Measurements from ENCODE around the gene KRT82.

The KRT82 gene

DNA sequence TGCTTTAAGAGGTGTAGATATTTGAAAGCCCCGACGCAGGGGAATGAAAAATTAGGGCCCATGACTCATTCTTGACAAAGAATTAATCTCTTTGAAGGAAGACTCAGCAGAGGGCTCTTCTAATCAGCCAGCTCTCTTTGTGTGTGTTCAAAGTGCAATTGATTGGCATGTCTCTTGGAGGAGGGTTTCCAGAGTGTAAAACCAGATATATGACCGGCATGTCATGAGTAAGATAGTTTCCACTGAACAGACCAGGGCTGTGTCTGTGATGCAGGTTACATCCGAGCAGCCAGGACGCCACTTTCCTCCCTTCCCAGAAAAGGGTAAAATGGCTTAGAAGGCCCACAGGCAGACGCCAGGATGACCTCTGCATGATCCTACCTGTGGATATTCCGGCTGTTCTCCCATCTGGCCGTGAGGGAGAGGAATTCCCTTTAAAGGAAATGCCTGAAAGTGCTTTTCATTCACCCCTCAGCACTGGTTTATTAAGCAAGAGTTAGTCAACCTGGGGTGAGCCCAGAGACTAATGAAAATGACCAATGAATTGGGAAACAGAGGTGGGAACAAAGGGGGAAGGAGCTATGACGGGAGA is 35.3 kb upstream of the KRT82 start:
- TF ChIP-seq, protein P1, sequence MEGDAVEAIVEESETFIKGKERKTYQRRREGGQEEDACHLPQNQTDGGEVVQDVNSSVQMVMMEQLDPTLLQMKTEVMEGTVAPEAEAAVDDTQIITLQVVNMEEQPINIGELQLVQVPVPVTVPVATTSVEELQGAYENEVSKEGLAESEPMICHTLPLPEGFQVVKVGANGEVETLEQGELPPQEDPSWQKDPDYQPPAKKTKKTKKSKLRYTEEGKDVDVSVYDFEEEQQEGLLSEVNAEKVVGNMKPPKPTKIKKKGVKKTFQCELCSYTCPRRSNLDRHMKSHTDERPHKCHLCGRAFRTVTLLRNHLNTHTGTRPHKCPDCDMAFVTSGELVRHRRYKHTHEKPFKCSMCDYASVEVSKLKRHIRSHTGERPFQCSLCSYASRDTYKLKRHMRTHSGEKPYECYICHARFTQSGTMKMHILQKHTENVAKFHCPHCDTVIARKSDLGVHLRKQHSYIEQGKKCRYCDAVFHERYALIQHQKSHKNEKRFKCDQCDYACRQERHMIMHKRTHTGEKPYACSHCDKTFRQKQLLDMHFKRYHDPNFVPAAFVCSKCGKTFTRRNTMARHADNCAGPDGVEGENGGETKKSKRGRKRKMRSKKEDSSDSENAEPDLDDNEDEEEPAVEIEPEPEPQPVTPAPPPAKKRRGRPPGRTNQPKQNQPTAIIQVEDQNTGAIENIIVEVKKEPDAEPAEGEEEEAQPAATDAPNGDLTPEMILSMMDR (IDR thresholded peaks at IDR 0.05; ENCODE audit: low read depth, low read length), result no peak
- H3K36me3 ChIP-seq, result no peaks in the 10 kb centered on the region
- H3K4me1 ChIP-seq, result no peaks in the 10 kb centered on the region
- no peaks in the 10 kb centered on the region for H3K9me3 ChIP-seq
- no peak for DNase-seq
- peaks cover 15% of the 10 kb centered on the region for H3K27me3 ChIP-seq
- H3K4me3 ChIP-seq (ENCODE audit: low read depth, low read length), result no peak overlapping the region

DNA sequence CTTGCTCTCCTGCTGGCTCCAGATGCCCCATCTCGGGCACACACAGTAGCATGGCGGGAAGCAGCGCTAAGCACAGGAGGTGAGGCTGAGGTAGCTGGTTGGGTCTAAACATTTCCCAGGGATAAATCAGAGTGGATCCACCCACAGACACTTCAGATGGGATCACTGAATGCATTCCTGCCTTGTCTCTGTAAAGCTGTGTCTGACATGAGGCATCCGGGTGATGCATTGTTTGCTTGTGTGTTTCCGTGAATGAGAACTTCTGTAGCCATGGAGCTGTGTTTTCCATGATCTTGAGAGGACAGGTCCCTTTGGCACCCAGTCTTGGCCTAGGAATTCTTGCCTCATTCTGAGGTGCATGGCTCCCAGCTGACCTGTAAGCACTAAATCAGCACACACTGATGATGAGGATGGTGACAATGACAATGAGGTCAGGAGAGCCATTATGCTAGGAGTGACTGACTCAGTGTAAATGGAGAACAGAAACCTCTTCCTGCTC is 34.7 kb upstream of the KRT82 start:
- no peaks in the 10 kb centered on the region for H3K9me3 ChIP-seq
- TF ChIP-seq, protein P1 (IDR thresholded peaks at IDR 0.05; ENCODE audit: low read depth, low read length), result no peak

DNA sequence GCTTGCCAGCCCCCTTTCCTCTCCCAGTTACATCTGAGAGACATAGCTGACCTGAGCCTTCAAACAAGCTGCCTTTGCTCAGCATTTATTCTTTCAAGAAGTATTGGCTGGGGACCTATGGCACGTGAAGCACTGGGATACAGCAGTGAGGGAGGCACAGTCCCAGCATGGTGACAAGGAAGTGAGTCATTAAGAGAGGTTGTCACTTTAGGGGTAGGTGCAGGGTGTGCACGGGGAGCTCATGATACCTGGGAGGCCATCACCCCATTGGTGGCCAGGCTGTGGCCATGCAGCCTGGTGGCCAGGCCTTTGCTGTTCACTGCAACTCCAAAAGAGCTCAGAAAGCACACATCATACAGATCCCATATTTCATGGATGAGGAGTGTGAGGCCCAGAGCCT is 33.7 kb upstream of the KRT82 start:
- Histone ChIP-seq H3K27me3 (peaks cover 15% of the 10 kb centered on the region), H3K9me3 (no peaks in the 10 kb centered on the region), H3K4me3 (ENCODE audit: low read depth, low read length) (no peak overlapping the region), H3K4me1 (no peaks in the 10 kb centered on the region), H3K36me3 (no peaks in the 10 kb centered on the region)
- DNase-seq, result no peak
- TF ChIP-seq, protein P1 (IDR thresholded peaks at IDR 0.05; ENCODE audit: low read depth, low read length), result no peak

More for the DNA sequence above, 34.7 kb upstream of the KRT82 start:
- Histone ChIP-seq H3K36me3 (no peaks in the 10 kb centered on the region), H3K27me3 (peaks cover 15% of the 10 kb centered on the region), H3K4me1 (no peaks in the 10 kb centered on the region), H3K4me3 (ENCODE audit: low read depth, low read length) (no peak overlapping the region)
- DNase-seq, result no peak

DNA sequence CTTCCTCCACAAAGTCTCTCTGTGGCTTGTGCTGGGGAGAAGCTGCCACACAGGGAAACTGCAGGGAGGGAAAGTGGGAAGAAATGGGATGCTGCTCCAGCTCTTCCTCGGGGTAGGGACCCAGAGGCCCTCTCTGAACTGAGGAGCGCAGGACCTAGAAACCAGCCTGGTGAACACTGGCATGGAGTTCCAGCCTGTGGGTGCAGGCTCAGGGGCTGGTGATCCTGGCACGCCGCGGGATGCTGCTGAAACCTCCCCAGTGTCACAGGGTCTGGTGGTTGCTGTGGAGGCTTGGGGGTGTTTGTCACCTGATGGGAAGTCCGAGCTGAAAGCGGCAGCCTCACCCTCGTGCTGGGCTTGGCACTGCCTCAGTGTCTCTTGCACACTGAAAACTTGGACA is 33.3 kb upstream of the KRT82 start:
- Histone ChIP-seq H3K4me1 (no peaks in the 10 kb centered on the region), H3K36me3 (no peaks in the 10 kb centered on the region), H3K4me3 (ENCODE audit: low read depth, low read length) (no peak overlapping the region), H3K27me3 (peaks cover 17% of the 10 kb centered on the region), H3K9me3 (no peaks in the 10 kb centered on the region)
- no peak for DNase-seq
- TF ChIP-seq, protein P1 (IDR thresholded peaks at IDR 0.05; ENCODE audit: low read depth, low read length), result no peak

DNA sequence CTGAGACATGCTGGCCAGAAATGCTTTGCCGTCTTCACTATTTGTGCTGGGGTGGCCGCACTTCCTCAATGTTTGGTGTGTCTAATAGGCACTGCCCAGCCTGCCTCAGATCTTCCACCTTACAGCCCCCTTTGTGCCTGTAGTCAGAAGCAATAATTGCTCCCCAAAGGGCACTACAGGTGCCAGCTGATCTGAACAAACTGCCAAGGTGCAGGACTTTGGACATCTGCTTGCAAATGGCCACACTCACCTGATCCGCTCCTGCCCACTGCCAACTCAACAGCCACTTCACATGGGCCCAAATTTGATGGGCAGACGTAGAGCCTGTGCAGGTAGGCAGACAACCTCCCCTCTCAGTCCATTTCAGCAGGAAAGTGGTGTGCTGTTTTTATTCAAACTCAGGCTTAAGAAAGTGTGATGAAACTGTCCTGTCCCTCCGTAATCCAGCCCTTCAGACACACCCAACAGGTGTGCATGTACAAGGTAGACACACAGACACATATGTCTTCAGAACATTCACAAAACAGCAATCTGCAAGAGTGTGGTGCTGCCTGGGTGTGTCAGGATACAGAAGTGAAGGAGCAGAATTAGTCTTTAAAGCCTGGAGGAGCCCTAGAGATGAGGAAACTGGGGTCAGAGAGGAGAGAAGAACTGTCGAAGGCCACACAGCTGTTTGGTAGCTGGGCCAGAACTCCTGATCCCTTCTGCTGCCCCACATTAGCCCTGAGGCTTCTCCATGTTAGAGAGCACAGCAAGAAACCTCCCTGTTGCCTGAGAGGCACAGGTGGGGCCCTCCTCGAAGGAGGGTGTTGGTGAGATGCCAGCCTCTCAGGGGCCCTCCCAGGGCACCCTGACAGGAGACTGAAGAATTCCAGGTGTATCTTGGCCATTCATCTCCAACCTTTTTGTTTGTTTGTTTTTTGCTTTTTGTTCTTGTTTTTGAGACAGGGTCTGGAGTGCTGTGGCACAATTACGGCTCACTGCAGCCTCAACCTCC is 32.5 kb upstream of the KRT82 start:
- Histone ChIP-seq H3K36me3 (no peaks in the 10 kb centered on the region), H3K27me3 (peaks cover 25% of the 10 kb centered on the region), H3K4me1 (no peaks in the 10 kb centered on the region), H3K4me3 (ENCODE audit: low read depth, low read length) (no peak overlapping the region), H3K9me3 (no peaks in the 10 kb centered on the region)
- DNase-seq, result no peak
- TF ChIP-seq, protein P1 (IDR thresholded peaks at IDR 0.05; ENCODE audit: low read depth, low read length), result no peak
